HepG2 (cell line): Measurements from ENCODE around the gene BRMS1. TPM values are rescaled to one million over a fixed set of nuclear protein-coding genes. Genes with fewer than 3 reads are reported as not detected.
A peak's percentile ranks its signal among the peaks of the same experiment; 100 is the strongest.

Experiments used
- CHCHD3 ChIP-seq: sonication (generic); formaldehyde crosslinking; IDR thresholded peaks from 2 replicates; pipeline ENCODE4 v1.8.0; 2022; ENCODE audit warnings: mild to moderate bottlenecking, missing genetic modification reagents, moderate library complexity
- ETV5 ChIP-seq: IDR thresholded peaks from 2 replicates; pipeline ENCODE4 v1.6.1; 2018; ENCODE audit warnings: missing biosample characterization, missing genetic modification reagents, inconsistent platforms, borderline replicate concordance
- HOXA5 ChIP-seq: sonication (generic); formaldehyde crosslinking; IDR thresholded peaks from 2 replicates; pipeline ENCODE4 v1.4.0; 2020; ENCODE audit warnings: missing genetic modification reagents
- IRF9 ChIP-seq: sonication (generic); formaldehyde crosslinking; IDR thresholded peaks from 2 replicates; pipeline ENCODE4 v1.8.0; 2022; ENCODE audit warnings: missing genetic modification reagents, mild to moderate bottlenecking, borderline replicate concordance
- NBN ChIP-seq: fragments of 450-650 bp; conservative IDR thresholded peaks from 2 replicates; pipeline ENCODE4 v1.6.1; 2017
- NCOA1 ChIP-seq: sonication (generic); formaldehyde crosslinking; IDR thresholded peaks from 2 replicates; pipeline ENCODE4 v1.9.0; 2021; ENCODE audit warnings: missing genetic modification reagents
- NCOA2 ChIP-seq: sonication (generic); formaldehyde crosslinking; IDR thresholded peaks from 2 replicates; pipeline ENCODE4 v1.8.0; 2022; ENCODE audit warnings: inconsistent platforms
- NCOA5 ChIP-seq: sonication (generic); formaldehyde crosslinking; IDR thresholded peaks from 2 replicates; pipeline ENCODE4 v1.4.0; 2020; ENCODE audit warnings: missing genetic modification reagents
- POLR2AphosphoS5 ChIP-seq: IDR thresholded peaks from 2 replicates; pipeline ENCODE4 v1.6.1; 2012; ENCODE audit warnings: low read depth, low read length
- SALL2 ChIP-seq: sonication (generic); formaldehyde crosslinking; IDR thresholded peaks from 2 replicates; pipeline ENCODE4 v1.8.1; 2023; ENCODE audit warnings: mild to moderate bottlenecking, missing genetic modification reagents, inconsistent platforms
- SAP130 ChIP-seq: IDR thresholded peaks from 2 replicates; pipeline ENCODE4 v1.6.1; 2016; ENCODE audit warnings: low read depth
- SMAD3 ChIP-seq: sonication (generic); formaldehyde crosslinking; IDR thresholded peaks from 2 replicates; pipeline ENCODE4 v1.4.0; 2020; ENCODE audit warnings: missing genetic modification reagents
- SRSF9 ChIP-seq: fragments of 200-400 bp; formaldehyde crosslinking; IDR thresholded peaks from 2 replicates; pipeline ENCODE4 v1.6.1; 2018; ENCODE audit warnings: borderline replicate concordance, mild to moderate bottlenecking, low read depth, low read length; ENCODE audit not compliant: insufficient read depth, poor library complexity, severe bottlenecking
- ZNF160 ChIP-seq: sonication (generic); formaldehyde crosslinking; IDR thresholded peaks from 2 replicates; pipeline ENCODE4 v1.8.0; 2022; ENCODE audit warnings: mild to moderate bottlenecking, inconsistent platforms, missing genetic modification reagents
- ZNF17 ChIP-seq: sonication (generic); formaldehyde crosslinking; IDR thresholded peaks from 2 replicates; pipeline ENCODE4 v1.5.0; 2020; ENCODE audit warnings: mild to moderate bottlenecking, missing genetic modification reagents
- ZNF235 ChIP-seq: sonication (generic); formaldehyde crosslinking; IDR thresholded peaks from 2 replicates; pipeline ENCODE4 v1.8.1; 2023; ENCODE audit warnings: mild to moderate bottlenecking, missing genetic modification reagents, borderline replicate concordance
- ZNF276 ChIP-seq: sonication (generic); formaldehyde crosslinking; IDR thresholded peaks from 2 replicates; pipeline ENCODE4 v1.4.0; 2020; ENCODE audit warnings: mild to moderate bottlenecking, low read depth, missing genetic modification reagents
- ZNF34 ChIP-seq: sonication (generic); formaldehyde crosslinking; IDR thresholded peaks from 2 replicates; pipeline ENCODE4 v1.4.0; 2020; ENCODE audit warnings: mild to moderate bottlenecking, missing genetic modification reagents, borderline replicate concordance
- ZNF382 ChIP-seq: sonication (generic); formaldehyde crosslinking; IDR thresholded peaks from 2 replicates; pipeline ENCODE4 v1.5.0; 2020; ENCODE audit warnings: missing genetic modification reagents, mild to moderate bottlenecking, borderline replicate concordance
- ZNF543 ChIP-seq: sonication (generic); formaldehyde crosslinking; IDR thresholded peaks from 2 replicates; pipeline ENCODE4 v1.4.0; 2020; ENCODE audit warnings: mild to moderate bottlenecking, missing genetic modification reagents
- ZSCAN9 ChIP-seq: IDR thresholded peaks from 2 replicates; pipeline ENCODE4 v1.6.1; 2016; ENCODE audit warnings: borderline replicate concordance
- polyA plus RNA-seq, 8 experiments: library from polyadenylated mRNA; depleted of rRNA in 3 of 8; stranded (reverse) in 7 of 8; unstranded in 1 of 8; fragments of >200 nt; fragmentation: Illumina TruSeq in 4 of 8; extraction: Trizol in 4 of 8; gene quantifications; 2 replicates each; pipeline versions ENCODE4 v1.2.1 to v1.2.3, GENCODE V29; 2011 to 2016; ENCODE audit warnings: low read depth in 4 of 8, missing spikeins in 1 of 8, mixed read lengths in 1 of 8; ENCODE audit not compliant: insufficient read depth in 1 of 8
- total RNA-seq, 5 experiments: library from RNA; depleted of rRNA; stranded (reverse); fragments of >200 nt; fragmentation: Illumina TruSeq; extraction: Trizol; gene quantifications; 2 replicates each; pipeline ENCODE4 v1.2.3, GENCODE V29; 2016; ENCODE audit warnings: low read depth in 1 of 5
- TF ChIP-seq, protein P1 (sequence below): sonication (generic); formaldehyde crosslinking; IDR thresholded peaks from 2 replicates; pipeline ENCODE4 v1.4.0; 2020; ENCODE audit warnings: missing genetic modification reagents

Gene BRMS1
- total and polyA plus RNA-seq, 2 of the 13 experiments (the other 11 are each of a cell fraction or from before 2014, with no cell fraction given) = 15.8 to 55.7 TPM

- peak; percentile 51; the same call in 1 of the 2 replicates for TF ChIP-seq ETV5 (CRISPR knock-in tag)
- no peak for TF ChIP-seq NBN
- peak; percentile 74; the same call in 1 of the 2 replicates for TF ChIP-seq ZNF34 (CRISPR knock-in tag)
- TF ChIP-seq NCOA2 (CRISPR knock-in tag) = peak; percentile 20; the same call in 1 of the 2 replicates
- peak; percentile 83 for TF ChIP-seq SMAD3 (CRISPR knock-in tag)
- peak; percentile 46; the same call in 1 of the 2 replicates for TF ChIP-seq HOXA5 (CRISPR knock-in tag)
- peak; percentile 73; the same call in 1 of the 2 replicates for TF ChIP-seq CHCHD3 (CRISPR knock-in tag)
- TF ChIP-seq ZNF543 = peak; percentile 74
- TF ChIP-seq IRF9 (CRISPR knock-in tag) = peak; percentile 84; the same call in 1 of the 2 replicates
- no peak; the same call in 1 of the 2 replicates for TF ChIP-seq ZNF276 (CRISPR knock-in tag)
- TF ChIP-seq SAP130 (CRISPR knock-in tag) = peak; percentile 100
- no peak for TF ChIP-seq ZNF17 (CRISPR knock-in tag)
- TF ChIP-seq, protein P1, sequence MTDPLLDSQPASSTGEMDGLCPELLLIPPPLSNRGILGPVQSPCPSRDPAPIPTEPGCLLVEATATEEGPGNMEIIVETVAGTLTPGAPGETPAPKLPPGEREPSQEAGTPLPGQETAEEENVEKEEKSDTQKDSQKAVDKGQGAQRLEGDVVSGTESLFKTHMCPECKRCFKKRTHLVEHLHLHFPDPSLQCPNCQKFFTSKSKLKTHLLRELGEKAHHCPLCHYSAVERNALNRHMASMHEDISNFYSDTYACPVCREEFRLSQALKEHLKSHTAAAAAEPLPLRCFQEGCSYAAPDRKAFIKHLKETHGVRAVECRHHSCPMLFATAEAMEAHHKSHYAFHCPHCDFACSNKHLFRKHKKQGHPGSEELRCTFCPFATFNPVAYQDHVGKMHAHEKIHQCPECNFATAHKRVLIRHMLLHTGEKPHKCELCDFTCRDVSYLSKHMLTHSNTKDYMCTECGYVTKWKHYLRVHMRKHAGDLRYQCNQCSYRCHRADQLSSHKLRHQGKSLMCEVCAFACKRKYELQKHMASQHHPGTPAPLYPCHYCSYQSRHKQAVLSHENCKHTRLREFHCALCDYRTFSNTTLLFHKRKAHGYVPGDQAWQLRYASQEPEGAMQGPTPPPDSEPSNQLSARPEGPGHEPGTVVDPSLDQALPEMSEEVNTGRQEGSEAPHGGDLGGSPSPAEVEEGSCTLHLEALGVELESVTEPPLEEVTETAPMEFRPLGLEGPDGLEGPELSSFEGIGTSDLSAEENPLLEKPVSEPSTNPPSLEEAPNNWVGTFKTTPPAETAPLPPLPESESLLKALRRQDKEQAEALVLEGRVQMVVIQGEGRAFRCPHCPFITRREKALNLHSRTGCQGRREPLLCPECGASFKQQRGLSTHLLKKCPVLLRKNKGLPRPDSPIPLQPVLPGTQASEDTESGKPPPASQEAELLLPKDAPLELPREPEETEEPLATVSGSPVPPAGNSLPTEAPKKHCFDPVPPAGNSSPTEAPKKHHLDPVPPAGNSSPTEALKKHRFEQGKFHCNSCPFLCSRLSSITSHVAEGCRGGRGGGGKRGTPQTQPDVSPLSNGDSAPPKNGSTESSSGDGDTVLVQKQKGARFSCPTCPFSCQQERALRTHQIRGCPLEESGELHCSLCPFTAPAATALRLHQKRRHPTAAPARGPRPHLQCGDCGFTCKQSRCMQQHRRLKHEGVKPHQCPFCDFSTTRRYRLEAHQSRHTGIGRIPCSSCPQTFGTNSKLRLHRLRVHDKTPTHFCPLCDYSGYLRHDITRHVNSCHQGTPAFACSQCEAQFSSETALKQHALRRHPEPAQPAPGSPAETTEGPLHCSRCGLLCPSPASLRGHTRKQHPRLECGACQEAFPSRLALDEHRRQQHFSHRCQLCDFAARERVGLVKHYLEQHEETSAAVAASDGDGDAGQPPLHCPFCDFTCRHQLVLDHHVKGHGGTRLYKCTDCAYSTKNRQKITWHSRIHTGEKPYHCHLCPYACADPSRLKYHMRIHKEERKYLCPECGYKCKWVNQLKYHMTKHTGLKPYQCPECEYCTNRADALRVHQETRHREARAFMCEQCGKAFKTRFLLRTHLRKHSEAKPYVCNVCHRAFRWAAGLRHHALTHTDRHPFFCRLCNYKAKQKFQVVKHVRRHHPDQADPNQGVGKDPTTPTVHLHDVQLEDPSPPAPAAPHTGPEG (CRISPR knock-in tag) = peak; percentile 70; the same call in 1 of the 2 replicates
- TF ChIP-seq ZNF382 = no peak
- peak; percentile 51; the same call in 1 of the 2 replicates for TF ChIP-seq SALL2
- TF ChIP-seq ZSCAN9 (CRISPR knock-in tag) = peak; percentile 84; the same call in 1 of the 2 replicates
- no peak for TF ChIP-seq NCOA1 (CRISPR knock-in tag)
- TF ChIP-seq ZNF235 (CRISPR knock-in tag) = no peak
- TF ChIP-seq ZNF160 (CRISPR knock-in tag) = no peak
- TF ChIP-seq NCOA5 (CRISPR knock-in tag) = no peak
- peak; percentile 79 for TF ChIP-seq POLR2AphosphoS5
- TF ChIP-seq SRSF9 = no peak
Measured at GRCh38 chr11:66344550-66345315, at the start of gene BRMS1 (continued).
